Osteoblast (primary cell): ENCODE data around the gene CD302. TPM values are rescaled to one million over a fixed set of nuclear protein-coding genes. Genes with fewer than 3 reads are reported as not detected.
"Not testable (repeated sequence)": the region's sequence is repeated elsewhere in the genome, so short reads cannot be mapped to it uniquely, and the experiment has no call there.

Source experiments
- DNase-seq: peaks from one replicate; pipeline ENCODE4 v3.0.0; 2011; ENCODE audit warnings: low spot score, mixed read lengths; ENCODE audit not compliant: insufficient read length; ENCODE audit errors: missing footprints
- H2AFZ ChIP-seq: 2 replicates; pipeline ENCODE4 v1.6.0; 2011; ENCODE audit warnings: mild to moderate bottlenecking, low read length
- H3K27ac ChIP-seq: 2 replicates; pipeline ENCODE4 v1.5.1; 2011; ENCODE audit warnings: mild to moderate bottlenecking, low read depth, low read length, moderate library complexity
- H3K27me3 ChIP-seq: 2 replicates; pipeline ENCODE4 v1.6.0; 2012; ENCODE audit warnings: mild to moderate bottlenecking, control low read depth, inconsistent platforms, low read length, moderate library complexity; ENCODE audit not compliant: insufficient read depth
- H3K36me3 ChIP-seq: 2 replicates; pipeline ENCODE4 v1.5.1; 2011; ENCODE audit warnings: mild to moderate bottlenecking, low read length, control low read depth, moderate library complexity; ENCODE audit not compliant: insufficient read depth
- H3K4me1 ChIP-seq: 2 replicates; pipeline ENCODE4 v1.5.1; 2011; ENCODE audit warnings: mild to moderate bottlenecking, low read length, control low read depth, moderate library complexity; ENCODE audit not compliant: insufficient read depth
- H3K4me2 ChIP-seq: 2 replicates; pipeline ENCODE4 v1.6.0; 2011; ENCODE audit warnings: mild to moderate bottlenecking, low read length; ENCODE audit not compliant: insufficient read depth
- H3K4me3 ChIP-seq: fragments of 200-600 bp; sonication (generic); 3 replicates; pipeline ENCODE4 v1.5.1; 2012; ENCODE audit warnings: mild to moderate bottlenecking, low read length, inconsistent platforms; ENCODE audit not compliant: insufficient read depth
- H3K79me2 ChIP-seq: 2 replicates; pipeline ENCODE4 v1.6.0; 2012; ENCODE audit warnings: mild to moderate bottlenecking, low read length, control low read depth, inconsistent platforms; ENCODE audit not compliant: insufficient read depth
- H3K9me3 ChIP-seq: 2 replicates; pipeline ENCODE4 v1.5.1; 2011; ENCODE audit warnings: low read depth, low read length, control low read depth
- H4K20me1 ChIP-seq: 2 replicates; pipeline ENCODE4 v1.6.0; 2012; ENCODE audit warnings: mild to moderate bottlenecking, low read length, control low read depth; ENCODE audit not compliant: insufficient read depth
- CTCF ChIP-seq: IDR thresholded peaks from 2 replicates; pipeline ENCODE4 v1.5.1; 2011; ENCODE audit warnings: mild to moderate bottlenecking, low read depth, low read length, moderate library complexity; ENCODE audit errors: extremely low read depth
- total RNA-seq: library from RNA; depleted of rRNA; stranded (reverse); fragments of >200 nt; gene quantifications from 2 replicates; pipeline ENCODE4 v1.2.3, GENCODE V29; 2012

The CD302 gene
- total RNA-seq, 1 donor = 14.5 TPM

- H4K20me1 ChIP-seq = peaks cover 56% of the 10 kb centered on the region
- H3K4me1 ChIP-seq = peaks cover 5% of the 10 kb centered on the region
- H2AFZ ChIP-seq = no peak overlapping the region
- no peak for TF ChIP-seq CTCF
- no peak for DNase-seq
- peaks cover 63% of the 10 kb centered on the region for H3K36me3 ChIP-seq
- H3K27me3 ChIP-seq = no peaks in the 10 kb centered on the region
- H3K79me2 ChIP-seq = peaks cover 96% of the 10 kb centered on the region
- H3K4me2 ChIP-seq = peak overlapping the region; percentile 8
- H3K27ac ChIP-seq = peak overlapping the region; percentile 38
- H3K4me3 ChIP-seq = no peak overlapping the region
- H3K9me3 ChIP-seq = no peaks in the 10 kb centered on the region
Observed at GRCh38 chr2:159735648-159736047, 62.4 kb downstream of the CD302 start.

GRCh38 chr2:159728629-159729028, 69.4 kb downstream of the CD302 start:
- no peak overlapping the region for H3K4me2 ChIP-seq
- H3K4me3 ChIP-seq = no peak overlapping the region
- H3K36me3 ChIP-seq = peaks cover 34% of the 10 kb centered on the region
- H3K79me2 ChIP-seq = peaks cover 96% of the 10 kb centered on the region
- H3K4me1 ChIP-seq = no peaks in the 10 kb centered on the region
- H3K27ac ChIP-seq = no peak overlapping the region
- no peak for TF ChIP-seq CTCF
- no peak overlapping the region for H2AFZ ChIP-seq
- H3K27me3 ChIP-seq = no peaks in the 10 kb centered on the region
- no peak for DNase-seq
- no peaks in the 10 kb centered on the region for H3K9me3 ChIP-seq
- peaks cover 63% of the 10 kb centered on the region for H4K20me1 ChIP-seq

GRCh38 chr2:159725713-159726112, 72.3 kb downstream of the CD302 start:
- H3K4me2 ChIP-seq = no peak overlapping the region
- no peak overlapping the region for H3K4me3 ChIP-seq
- H3K36me3 ChIP-seq = peaks cover 35% of the 10 kb centered on the region
- no peaks in the 10 kb centered on the region for H3K9me3 ChIP-seq
- TF ChIP-seq CTCF = no peak
- no peak overlapping the region for H2AFZ ChIP-seq
- H3K79me2 ChIP-seq = peaks cover 100% of the 10 kb centered on the region
- no peaks in the 10 kb centered on the region for H3K27me3 ChIP-seq
- peak; percentile 37 for DNase-seq
- H3K27ac ChIP-seq = no peak overlapping the region
- H4K20me1 ChIP-seq = peaks cover 89% of the 10 kb centered on the region
- no peaks in the 10 kb centered on the region for H3K4me1 ChIP-seq

- H4K20me1 ChIP-seq = peaks cover 89% of the 10 kb centered on the region
- not testable (repeated sequence) for H3K9me3 ChIP-seq, H3K27ac ChIP-seq, H3K4me2 ChIP-seq, DNase-seq, H3K4me1 ChIP-seq, H3K4me3 ChIP-seq, H2AFZ ChIP-seq, H3K27me3 ChIP-seq
- H3K79me2 ChIP-seq = peaks cover 100% of the 10 kb centered on the region
- peaks cover 36% of the 10 kb centered on the region for H3K36me3 ChIP-seq
Observed at GRCh38 chr2:159724795-159725572, 73.0 kb downstream of the CD302 start.
